ENCODE results near the gene CHD9NB. TPM values are rescaled to one million over a fixed set of nuclear protein-coding genes. Genes with fewer than 3 reads are reported as not detected.

The CHD9NB gene
- total RNA-seq, 4 donors from 2014 or later = 0.13 to 0.72 TPM; not detected in 2

GRCh38 chr16:53022374-53022773, 30.3 kb downstream of the CHD9NB start:
- H3K4me3 ChIP-seq = no peak overlapping the region
- no peak for ATAC-seq
- no peak overlapping the region for H3K27ac ChIP-seq
- no peaks in the 10 kb centered on the region for H3K4me1 ChIP-seq
- no peaks in the 10 kb centered on the region for H3K27me3 ChIP-seq
- TF ChIP-seq CTCF (IDR thresholded peaks at IDR 0.05 in 4 of 5, conservative IDR thresholded peaks at IDR 0.05 in 1 of 5) (peak in 2 of 5 experiments; percentile 11 to 30), POLR2A (IDR thresholded peaks at IDR 0.05) (no peak)
- H3K9me3 ChIP-seq = no peaks in the 10 kb centered on the region
- intact Hi-C loops (cut with DNase I; ENCODE audit: low total_unique reads) = loop anchor here (5.0 kb wide), 1 partner anchor 830 kb away; no protein-coding TSS in a partner anchor
- DNase-seq = no peak
- H3K36me3 ChIP-seq = no peaks in the 10 kb centered on the region
- in situ Hi-C loops (cut with MboI; ENCODE audit: low sequenced_read_pairs in 4 of 4) = loop anchor here in 1 of 4 donors (10.0 kb wide), 1 partner anchor 838 kb away; no protein-coding TSS in a partner anchor

- Histone ChIP-seq H3K9me3 (no peaks in the 10 kb centered on the region), H3K36me3 (no peaks in the 10 kb centered on the region), H3K27me3 (peaks cover 0 to 6% (median 0%) of the 10 kb centered on the region in 3 donors), H3K4me3 (no peak overlapping the region), H3K4me1 (no peaks in the 10 kb centered on the region), H3K27ac (no peak overlapping the region)
- intact Hi-C loops (cut with DNase I; ENCODE audit: low total_unique reads) (no loop called here), in situ Hi-C loops (cut with MboI; ENCODE audit: low sequenced_read_pairs in 4 of 4) (no loop called here)
- DNase-seq (no peak), ATAC-seq (no peak)
- TF ChIP-seq CTCF (IDR thresholded peaks at IDR 0.05 in 4 of 5, conservative IDR thresholded peaks at IDR 0.05 in 1 of 5) (no peak), POLR2A (IDR thresholded peaks at IDR 0.05) (no peak)
Measured at GRCh38 chr16:53018834-53019416, 33.8 kb downstream of the CHD9NB start.

GRCh38 chr16:53014287-53014686, 38.4 kb downstream of the CHD9NB start:
- in situ Hi-C loops (cut with MboI; ENCODE audit: low sequenced_read_pairs in 4 of 4) = no loop called here

GRCh38 chr16:53007095-53007494, 45.6 kb downstream of the CHD9NB start:
- ATAC-seq = no peak
- H3K4me3 ChIP-seq = no peak overlapping the region
- H3K36me3 ChIP-seq = no peaks in the 10 kb centered on the region
- TF ChIP-seq POLR2A (IDR thresholded peaks at IDR 0.05) = no peak
- TF ChIP-seq CTCF (IDR thresholded peaks at IDR 0.05 in 4 of 5, conservative IDR thresholded peaks at IDR 0.05 in 1 of 5) = no peak
- no peaks in the 10 kb centered on the region for H3K4me1 ChIP-seq
- no peak for DNase-seq
- H3K27ac ChIP-seq = no peak overlapping the region
- intact Hi-C loops (cut with DNase I; ENCODE audit: low total_unique reads) (no loop called here), in situ Hi-C loops (cut with MboI; ENCODE audit: low sequenced_read_pairs in 4 of 4) (no loop called here)
- H3K9me3 ChIP-seq = no peaks in the 10 kb centered on the region
- no peaks in the 10 kb centered on the region for H3K27me3 ChIP-seq

More at GRCh38 chr16:53014287-53014686, 38.4 kb downstream of the CHD9NB start:
- no peak for ATAC-seq
- Histone ChIP-seq H3K27ac (no peak overlapping the region), H3K27me3 (peaks cover 0 to 6% (median 0%) of the 10 kb centered on the region in 3 donors), H3K4me3 (no peak overlapping the region), H3K9me3 (no peaks in the 10 kb centered on the region), H3K4me1 (no peaks in the 10 kb centered on the region), H3K36me3 (no peaks in the 10 kb centered on the region)
- DNase-seq = no peak
- intact Hi-C loops (cut with DNase I; ENCODE audit: low total_unique reads) = no loop called here
- TF ChIP-seq CTCF (IDR thresholded peaks at IDR 0.05 in 4 of 5, conservative IDR thresholded peaks at IDR 0.05 in 1 of 5) (no peak), POLR2A (IDR thresholded peaks at IDR 0.05) (no peak)

- no peak for DNase-seq
- in situ Hi-C loops (cut with MboI; ENCODE audit: low sequenced_read_pairs in 4 of 4) = no loop called here
Measured at GRCh38 chr16:52997922-52998321, 54.8 kb downstream of the CHD9NB start.

More at GRCh38 chr16:52997922-52998321, 54.8 kb downstream of the CHD9NB start:
- Histone ChIP-seq H3K27me3 (no peaks in the 10 kb centered on the region), H3K27ac (no peak overlapping the region), H3K9me3 (no peaks in the 10 kb centered on the region), H3K4me1 (no peaks in the 10 kb centered on the region), H3K4me3 (no peak overlapping the region), H3K36me3 (no peaks in the 10 kb centered on the region)
- no peak for ATAC-seq
- intact Hi-C loops (cut with DNase I; ENCODE audit: low total_unique reads) = no loop called here
- TF ChIP-seq CTCF (IDR thresholded peaks at IDR 0.05 in 4 of 5, conservative IDR thresholded peaks at IDR 0.05 in 1 of 5) (no peak), POLR2A (IDR thresholded peaks at IDR 0.05) (no peak)
